HFFc6 (cell line): ENCODE measurements around the gene MFSD1. TPM values are rescaled to one million over a fixed set of nuclear protein-coding genes. Genes with fewer than 3 reads are reported as not detected.
A peak's percentile ranks its signal among the peaks of the same experiment; 100 is the strongest.

Source experiments
- DNase-seq: peaks from one replicate; pipeline ENCODE4 v3.0.0-alpha.2; 2018
- H3K27ac Mint-ChIP-seq: 2 replicates; pipeline ENCODE4 v1.8.0; 2020; ENCODE audit warnings: mild to moderate bottlenecking, mixed read lengths
- H3K27me3 Mint-ChIP-seq: 2 replicates; pipeline ENCODE4 v1.8.0; 2021; ENCODE audit warnings: mild to moderate bottlenecking, moderate library complexity, mixed read lengths; ENCODE audit not compliant: insufficient read depth
- H3K36me3 Mint-ChIP-seq: 2 replicates; pipeline ENCODE4 v1.8.0; 2021; ENCODE audit warnings: low read depth, mixed read lengths
- H3K4me1 Mint-ChIP-seq: 2 replicates; pipeline ENCODE4 v1.8.0; 2020; ENCODE audit warnings: low read depth, mixed read lengths
- H3K4me3 Mint-ChIP-seq: 2 replicates; pipeline ENCODE4 v1.8.0; 2020; ENCODE audit warnings: mild to moderate bottlenecking, moderate library complexity, mixed read lengths
- H3K9me3 Mint-ChIP-seq: 2 replicates; pipeline ENCODE4 v1.8.0; 2020; ENCODE audit warnings: mild to moderate bottlenecking, mixed read lengths
- CTCF ChIP-seq: fragments of 200-600 bp; sonication (generic); IDR thresholded peaks from 2 replicates; pipeline ENCODE4 v1.5.0; 2021; ENCODE audit warnings: antibody characterized with exemption, mild to moderate bottlenecking
- total RNA-seq, 6 experiments: library from RNA; stranded (reverse); fragmentation: NEBNext Ultra II Directional; extraction: Animal tissue kit (Norgen Biotek cat#: 25700); gene quantifications; 2 replicates in 1 of 6; 3 replicates in 5 of 6; pipeline ENCODE4 v1.2.3, GENCODE V29; 2021

Gene MFSD1
- total RNA-seq, 6 experiments from 2014 or later = 61.6 to 75.4 (median 68.8) TPM

- Mint-ChIP-seq H3K9me3 (peaks cover 5% of the 10 kb centered on the region), H3K36me3 (peaks cover 6% of the 10 kb centered on the region), H3K27me3 (no peaks in the 10 kb centered on the region; the same call in 1 of the 2 replicates), H3K4me1 (peaks cover 7% of the 10 kb centered on the region), H3K27ac (no peak overlapping the region), H3K4me3 (no peak overlapping the region)
- DNase-seq = no peak
- TF ChIP-seq CTCF = no peak
These were observed 18.8 kb upstream of the MFSD1 start for GRCh38 chr3:158783051-158783450.

DNA sequence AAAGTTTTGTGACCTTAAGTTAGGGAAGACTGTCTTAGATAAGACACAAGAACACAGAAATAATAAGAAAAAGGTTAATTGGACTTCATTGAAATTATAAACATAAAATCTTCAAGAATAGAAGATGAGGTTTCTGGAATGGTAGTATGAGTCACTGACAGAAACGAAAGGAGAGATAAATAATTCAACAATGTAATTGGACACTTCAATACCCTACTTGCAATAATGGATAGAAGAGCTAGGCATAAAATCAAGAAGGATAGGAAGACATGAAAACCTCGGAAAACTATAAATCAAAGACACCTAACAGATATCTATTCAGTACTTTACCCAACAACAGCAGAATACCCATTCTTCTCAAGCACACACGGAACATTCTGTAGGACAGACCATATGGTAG lies 15.9 kb upstream of the MFSD1 start:
- peaks cover 25% of the 10 kb centered on the region for H3K4me1 Mint-ChIP-seq
- H3K4me3 Mint-ChIP-seq = no peak overlapping the region
- no peak overlapping the region for H3K27ac Mint-ChIP-seq
- peaks cover 6% of the 10 kb centered on the region for H3K36me3 Mint-ChIP-seq
- peaks cover 5% of the 10 kb centered on the region for H3K9me3 Mint-ChIP-seq
- DNase-seq = no peak
- TF ChIP-seq CTCF = no peak
- H3K27me3 Mint-ChIP-seq = no peaks in the 10 kb centered on the region

DNA sequence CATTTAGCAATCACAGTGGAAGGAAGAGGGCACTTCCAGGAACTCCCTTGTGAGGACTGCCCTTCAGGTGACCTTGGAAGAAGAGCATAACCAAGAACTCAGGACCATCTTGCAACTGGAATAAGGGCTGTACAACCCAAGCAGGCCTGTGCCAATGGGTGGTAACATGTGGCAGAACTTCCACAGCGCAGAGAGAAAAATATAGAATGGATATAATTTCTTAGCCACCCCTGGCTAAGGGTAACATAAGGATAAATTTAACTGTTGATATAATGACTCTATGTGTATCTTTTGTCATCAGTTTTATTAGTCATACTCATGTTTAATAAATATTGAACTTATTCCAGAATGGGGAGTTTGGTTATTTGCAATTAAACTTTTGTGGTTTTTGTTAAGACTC lies 13.4 kb upstream of the MFSD1 start:
- Mint-ChIP-seq H3K27me3 (no peaks in the 10 kb centered on the region), H3K36me3 (peaks cover 6% of the 10 kb centered on the region), H3K27ac (no peak overlapping the region), H3K4me3 (no peak overlapping the region), H3K9me3 (peaks cover 5% of the 10 kb centered on the region), H3K4me1 (peaks cover 50% of the 10 kb centered on the region)
- no peak for TF ChIP-seq CTCF
- DNase-seq = no peak

- no peak overlapping the region for H3K27ac Mint-ChIP-seq
- H3K9me3 Mint-ChIP-seq = peaks cover 12% of the 10 kb centered on the region
- H3K36me3 Mint-ChIP-seq = peaks cover 6% of the 10 kb centered on the region
- TF ChIP-seq CTCF = peak; percentile 73
- peaks cover 50% of the 10 kb centered on the region for H3K4me1 Mint-ChIP-seq
- peak; percentile 65 for DNase-seq
- no peaks in the 10 kb centered on the region for H3K27me3 Mint-ChIP-seq
- H3K4me3 Mint-ChIP-seq = no peak overlapping the region
These were observed 12.3 kb upstream of the MFSD1 start for GRCh38 chr3:158789592-158789991.

DNA sequence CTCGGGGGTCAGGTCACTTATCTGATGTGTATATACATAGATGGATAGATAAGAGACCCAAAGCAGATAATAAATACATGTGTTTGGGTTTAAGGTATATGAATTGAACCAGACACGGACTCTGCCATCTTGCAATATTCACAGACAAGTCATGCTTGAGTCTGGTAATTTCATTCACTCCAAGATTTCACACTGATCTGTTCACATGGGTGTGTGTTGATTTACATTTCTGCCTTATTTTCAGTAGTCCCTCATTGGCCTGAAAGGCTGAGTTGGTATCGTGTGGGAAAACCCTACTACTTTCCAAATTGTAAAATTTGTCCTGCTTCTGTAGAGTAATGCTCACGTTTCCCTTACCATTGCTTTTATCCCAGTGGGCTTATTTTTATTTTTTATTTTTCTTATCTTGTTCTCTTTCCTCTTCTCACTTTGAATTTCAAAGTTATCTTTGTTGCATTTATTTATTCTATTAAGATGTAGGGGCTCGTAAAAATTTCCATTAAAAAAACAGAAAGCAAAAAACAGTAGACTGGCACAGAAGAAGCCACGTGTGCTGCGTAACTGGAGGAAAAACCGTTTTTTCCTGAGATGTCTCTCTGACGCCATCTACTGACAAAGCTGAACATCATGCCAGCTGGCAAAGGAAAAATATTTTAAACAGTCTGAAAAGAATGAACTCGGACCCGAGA lies 10.8 kb upstream of the MFSD1 start:
- peaks cover 2% of the 10 kb centered on the region for H3K36me3 Mint-ChIP-seq
- peak overlapping the region; percentile 86 for H3K4me3 Mint-ChIP-seq
- no peaks in the 10 kb centered on the region for H3K27me3 Mint-ChIP-seq
- H3K4me1 Mint-ChIP-seq = peaks cover 50% of the 10 kb centered on the region
- H3K27ac Mint-ChIP-seq = peak overlapping the region; percentile 53
- H3K9me3 Mint-ChIP-seq = peaks cover 13% of the 10 kb centered on the region
- peak; percentile 90 for TF ChIP-seq CTCF
- peak; percentile 76 for DNase-seq
